HL-60 (cell line): Measurements from ENCODE around the gene CYP4F11.

Experiments used
- DNase-seq, 2 experiments: peaks; one replicate each; pipeline ENCODE4 v3.0.0-alpha.2; 2010 to 2020; ENCODE audit warnings: low read depth in 1 of 2, low spot score in 1 of 2
- H3K27ac ChIP-seq: fragments of 250-450 bp; sonication (Bioruptor Pico); replicated peaks from 2 replicates; pipeline ENCODE4 v1.5.1; 2020; ENCODE audit warnings: mild to moderate bottlenecking, moderate library complexity
- H3K27me3 ChIP-seq: fragments of 250-450 bp; sonication (Bioruptor Pico); 2 replicates; pipeline ENCODE4 v1.5.1; 2021; ENCODE audit warnings: mild to moderate bottlenecking, moderate library complexity; ENCODE audit not compliant: insufficient read depth, poor library complexity, severe bottlenecking
- H3K4me3 ChIP-seq: replicated peaks from 2 replicates; pipeline ENCODE4 v1.5.1; 2011; ENCODE audit warnings: mild to moderate bottlenecking, control low read depth, low read length; ENCODE audit not compliant: insufficient read depth
- CTCF ChIP-seq: IDR thresholded peaks from one replicate; pipeline ENCODE4 v1.5.1; 2011; ENCODE audit warnings: low read length, control low read depth, inconsistent platforms; ENCODE audit not compliant: insufficient read depth
- GABPA ChIP-seq: IDR thresholded peaks from 2 replicates; pipeline ENCODE4 v1.6.1; 2012; ENCODE audit warnings: low read depth
- POLR2AphosphoS5 ChIP-seq: IDR thresholded peaks from 2 replicates; pipeline ENCODE4 v1.6.1; 2012; ENCODE audit warnings: low read depth
- SPI1 ChIP-seq: IDR thresholded peaks from 2 replicates; pipeline ENCODE4 v1.6.1; 2012; ENCODE audit warnings: low read depth, mild to moderate bottlenecking, borderline replicate concordance
- TF ChIP-seq, protein P1 (sequence below): IDR thresholded peaks from 2 replicates; pipeline ENCODE4 v1.6.1; 2012; ENCODE audit warnings: low read depth; ENCODE audit not compliant: insufficient replicate concordance

The CYP4F11 gene

DNA sequence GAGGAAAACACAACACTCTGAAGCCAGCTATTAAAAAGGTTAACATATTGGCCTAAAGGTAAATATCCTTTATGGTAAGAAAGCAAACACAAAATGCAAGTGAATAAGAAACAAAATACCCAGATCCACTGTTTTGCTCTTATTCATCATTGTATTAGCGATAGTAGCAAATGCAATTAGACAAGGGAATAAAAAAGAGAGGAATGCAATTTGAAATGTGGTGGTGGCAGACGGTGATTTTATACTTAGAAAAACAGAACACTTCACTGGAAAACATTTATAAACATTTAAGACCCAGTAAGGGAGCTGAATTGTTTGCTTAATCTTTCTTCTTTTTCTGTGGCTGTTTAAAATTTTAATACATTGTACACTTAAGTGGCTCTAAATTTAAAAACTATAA lies 19.2 kb downstream of the CYP4F11 start:
- no peak overlapping the region for H3K4me3 ChIP-seq
- DNase-seq = no peak
- H3K27ac ChIP-seq = no peak overlapping the region
- peaks cover 3% of the 10 kb centered on the region for H3K27me3 ChIP-seq
- no peak for TF ChIP-seq GABPA
- TF ChIP-seq CTCF = no peak
- no peak for TF ChIP-seq SPI1
- TF ChIP-seq, protein P1, sequence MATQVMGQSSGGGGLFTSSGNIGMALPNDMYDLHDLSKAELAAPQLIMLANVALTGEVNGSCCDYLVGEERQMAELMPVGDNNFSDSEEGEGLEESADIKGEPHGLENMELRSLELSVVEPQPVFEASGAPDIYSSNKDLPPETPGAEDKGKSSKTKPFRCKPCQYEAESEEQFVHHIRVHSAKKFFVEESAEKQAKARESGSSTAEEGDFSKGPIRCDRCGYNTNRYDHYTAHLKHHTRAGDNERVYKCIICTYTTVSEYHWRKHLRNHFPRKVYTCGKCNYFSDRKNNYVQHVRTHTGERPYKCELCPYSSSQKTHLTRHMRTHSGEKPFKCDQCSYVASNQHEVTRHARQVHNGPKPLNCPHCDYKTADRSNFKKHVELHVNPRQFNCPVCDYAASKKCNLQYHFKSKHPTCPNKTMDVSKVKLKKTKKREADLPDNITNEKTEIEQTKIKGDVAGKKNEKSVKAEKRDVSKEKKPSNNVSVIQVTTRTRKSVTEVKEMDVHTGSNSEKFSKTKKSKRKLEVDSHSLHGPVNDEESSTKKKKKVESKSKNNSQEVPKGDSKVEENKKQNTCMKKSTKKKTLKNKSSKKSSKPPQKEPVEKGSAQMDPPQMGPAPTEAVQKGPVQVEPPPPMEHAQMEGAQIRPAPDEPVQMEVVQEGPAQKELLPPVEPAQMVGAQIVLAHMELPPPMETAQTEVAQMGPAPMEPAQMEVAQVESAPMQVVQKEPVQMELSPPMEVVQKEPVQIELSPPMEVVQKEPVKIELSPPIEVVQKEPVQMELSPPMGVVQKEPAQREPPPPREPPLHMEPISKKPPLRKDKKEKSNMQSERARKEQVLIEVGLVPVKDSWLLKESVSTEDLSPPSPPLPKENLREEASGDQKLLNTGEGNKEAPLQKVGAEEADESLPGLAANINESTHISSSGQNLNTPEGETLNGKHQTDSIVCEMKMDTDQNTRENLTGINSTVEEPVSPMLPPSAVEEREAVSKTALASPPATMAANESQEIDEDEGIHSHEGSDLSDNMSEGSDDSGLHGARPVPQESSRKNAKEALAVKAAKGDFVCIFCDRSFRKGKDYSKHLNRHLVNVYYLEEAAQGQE = no peak
- no peak for TF ChIP-seq POLR2AphosphoS5

DNA sequence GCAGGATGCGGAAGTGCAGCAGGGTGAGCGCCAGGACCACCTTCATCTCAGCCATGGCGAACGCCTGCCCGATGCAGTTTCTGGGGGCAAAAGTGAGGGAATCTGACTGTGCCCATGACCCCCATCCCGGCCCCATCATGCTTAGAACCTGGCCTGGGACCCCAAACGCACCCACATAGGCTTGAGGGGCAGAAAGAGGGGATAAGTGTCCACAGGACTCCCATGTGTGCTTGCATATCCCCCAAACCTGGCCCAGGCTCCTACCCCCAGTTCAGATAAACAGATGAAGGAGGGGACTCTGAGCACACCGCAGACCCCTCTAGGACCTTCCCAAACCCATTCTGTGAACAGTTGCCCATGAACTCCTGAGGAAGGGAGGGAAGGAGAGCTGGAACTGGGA lies 20.5 kb downstream of the CYP4F11 start:
- TF ChIP-seq CTCF (no peak), SPI1 (no peak), POLR2AphosphoS5 (no peak), GABPA (no peak)
- TF ChIP-seq, protein P1 = no peak
- H3K4me3 ChIP-seq = no peak overlapping the region
- peaks cover 3% of the 10 kb centered on the region for H3K27me3 ChIP-seq
- H3K27ac ChIP-seq = no peak overlapping the region
- DNase-seq = no peak

DNA sequence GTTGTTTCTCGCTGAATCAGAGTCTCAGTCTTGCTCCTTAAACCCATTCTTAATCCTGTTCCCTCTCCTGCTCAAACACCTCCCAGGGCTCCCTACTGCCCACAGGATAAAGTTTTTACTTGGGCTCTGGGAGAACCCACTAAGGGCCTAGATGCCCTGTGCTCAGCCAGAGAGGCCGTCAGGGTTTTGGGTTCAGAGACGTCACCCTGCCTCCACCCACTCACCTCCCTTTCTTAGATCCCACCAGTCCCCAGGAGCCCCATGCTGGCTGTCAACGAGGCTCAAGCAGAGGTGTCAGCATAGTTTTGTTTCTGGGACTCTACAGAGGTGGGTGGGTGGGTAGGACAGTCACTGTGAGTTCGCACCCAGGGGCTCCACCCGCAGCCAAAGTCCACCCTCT lies 20.9 kb downstream of the CYP4F11 start:
- H3K27ac ChIP-seq = no peak overlapping the region
- TF ChIP-seq SPI1 = no peak
- TF ChIP-seq, protein P1 = no peak
- TF ChIP-seq CTCF = no peak
- no peak for TF ChIP-seq GABPA
- TF ChIP-seq POLR2AphosphoS5 = no peak
- H3K4me3 ChIP-seq = no peak overlapping the region
- peaks cover 3% of the 10 kb centered on the region for H3K27me3 ChIP-seq
- DNase-seq = no peak
